Measurements from ENCODE around the gene CXXC4. TPM values are rescaled to one million over a fixed set of nuclear protein-coding genes. Genes with fewer than 3 reads are reported as not detected.

The CXXC4 gene
- 13.5 TPM for polyA plus RNA-seq (ENCODE audit: insufficient read length)
- long read RNA-seq, donor 1, partial matches to known transcripts, result 0 of 1 reads
- long read RNA-seq, donor 1, other reads (novel, unspliced or antisense), result 0 of 1 reads
- long read RNA-seq, donor 2, result 0 reads
- long read RNA-seq, donor 3, partial matches to known transcripts, result 0 of 1 reads
- long read RNA-seq, donor 3, other reads (novel, unspliced or antisense), result 0 of 1 reads
- long read RNA-seq, donor 4, result 0 reads
- long read RNA-seq, donor 5, result 0 reads
- long read RNA-seq, donor 6, partial matches to known transcripts, result 0 of 1 reads
- long read RNA-seq, donor 6, other reads (novel, unspliced or antisense), result 0 of 1 reads
- long read RNA-seq, donor 7, result 0 reads
- long read RNA-seq, donor 8, partial matches to known transcripts, result 0 of 1 reads
- long read RNA-seq, donor 8, other reads (novel, unspliced or antisense), result 0 of 1 reads

- DNase-seq, result peak; percentile 88
Measured at GRCh38 chr4:104494822-104495559, at the start of gene CXXC4. TSS of gene CXXC4 (minus strand) at chr4:104494894. CDS start at chr4:104491802, 3,092 bp downstream.

- DNase-seq, result no peak
Measured at GRCh38 chr4:104533156-104533555, 38.5 kb upstream of the CXXC4 start.

GRCh38 chr4:104532677-104533076 lies 38.0 kb upstream of the CXXC4 start:
- DNase-seq, result no peak

GRCh38 chr4:104531390-104531789 lies 36.7 kb upstream of the CXXC4 start:
- peak; percentile 3 for DNase-seq

DNA sequence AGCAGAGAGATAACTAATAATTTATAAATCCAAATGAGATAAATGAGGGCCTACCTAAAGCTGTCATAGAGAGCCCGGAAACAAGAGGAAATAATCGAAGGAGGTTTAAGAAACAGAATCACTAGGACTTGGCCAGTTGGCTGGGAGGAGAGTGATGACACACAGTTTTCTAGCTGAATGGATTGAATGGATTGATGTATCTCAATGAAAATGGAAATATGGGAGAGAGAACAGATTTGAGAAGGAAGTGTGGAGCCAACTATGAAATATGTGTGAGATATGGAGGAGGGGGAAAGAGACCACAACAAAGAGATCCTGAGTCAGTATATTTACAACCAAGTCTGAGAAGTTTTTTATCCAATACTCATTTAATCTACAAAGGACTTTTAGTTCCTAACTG lies 35.7 kb upstream of the CXXC4 start:
- no peak for DNase-seq

GRCh38 chr4:104524591-104524990 lies 29.9 kb upstream of the CXXC4 start:
- DNase-seq, result no peak

DNA sequence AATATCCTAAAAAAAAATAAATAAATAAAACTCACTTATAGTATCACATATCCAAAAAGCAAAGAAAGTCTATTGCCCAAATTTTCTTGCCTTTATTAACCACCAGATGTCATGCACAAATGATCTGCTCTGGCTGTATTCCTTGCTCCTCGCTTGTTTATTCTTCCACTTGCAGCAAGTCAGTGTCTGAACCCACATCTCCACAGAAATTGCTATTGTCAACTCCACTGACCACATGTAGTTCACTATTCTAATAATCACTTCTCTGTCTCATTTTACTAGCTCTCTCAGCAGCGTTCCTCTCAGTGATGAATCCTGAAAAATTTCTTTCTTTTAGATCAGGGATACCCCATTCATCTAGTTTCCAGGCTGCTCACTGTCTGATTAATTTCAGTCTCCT lies 29.3 kb upstream of the CXXC4 start:
- DNase-seq, result no peak

DNA sequence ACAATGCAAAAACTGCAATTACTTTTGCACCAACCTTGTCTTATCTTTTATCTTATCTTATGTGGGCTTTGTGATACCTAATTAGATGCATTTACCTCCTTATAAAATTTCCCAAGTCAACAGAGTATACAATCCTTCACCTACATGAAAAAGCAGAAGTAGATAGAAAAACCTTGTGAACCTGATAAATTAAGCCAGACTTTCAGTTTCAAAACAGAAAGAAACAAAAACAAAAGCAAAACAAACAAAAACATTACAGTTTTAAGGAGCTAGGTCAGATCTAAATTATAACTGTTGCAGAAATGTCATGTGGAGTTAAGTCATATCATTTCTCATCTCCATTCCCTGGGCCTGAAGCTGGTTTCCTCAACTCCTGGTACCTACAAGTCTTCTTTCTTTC lies 24.9 kb upstream of the CXXC4 start:
- DNase-seq, result no peak

- no peak for DNase-seq
Measured at GRCh38 chr4:104516884-104517283, 22.2 kb upstream of the CXXC4 start.

- DNase-seq, result no peak
Measured at GRCh38 chr4:104508224-104508623, 13.5 kb upstream of the CXXC4 start.

GRCh38 chr4:104507112-104507511 lies 12.4 kb upstream of the CXXC4 start:
- no peak for DNase-seq

DNA sequence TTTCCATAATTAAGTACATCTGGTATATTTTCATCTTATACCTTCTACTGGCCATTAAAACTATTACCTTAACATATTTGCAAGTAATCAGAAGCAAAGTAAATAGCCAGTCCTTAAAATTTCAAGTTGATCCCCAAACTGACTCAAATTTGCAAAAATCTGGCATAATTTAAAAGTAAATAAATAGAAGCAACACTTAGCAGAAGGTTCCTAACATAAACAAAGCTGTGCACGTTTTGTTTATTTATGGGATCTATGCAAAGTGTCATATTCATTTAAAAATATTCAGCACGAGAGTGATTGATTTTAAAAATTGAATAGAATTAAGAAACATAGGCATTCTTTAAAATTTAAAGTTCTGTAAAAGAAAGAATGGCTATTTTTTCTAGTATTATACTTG lies 9.8 kb upstream of the CXXC4 start:
- DNase-seq, result no peak

DNA sequence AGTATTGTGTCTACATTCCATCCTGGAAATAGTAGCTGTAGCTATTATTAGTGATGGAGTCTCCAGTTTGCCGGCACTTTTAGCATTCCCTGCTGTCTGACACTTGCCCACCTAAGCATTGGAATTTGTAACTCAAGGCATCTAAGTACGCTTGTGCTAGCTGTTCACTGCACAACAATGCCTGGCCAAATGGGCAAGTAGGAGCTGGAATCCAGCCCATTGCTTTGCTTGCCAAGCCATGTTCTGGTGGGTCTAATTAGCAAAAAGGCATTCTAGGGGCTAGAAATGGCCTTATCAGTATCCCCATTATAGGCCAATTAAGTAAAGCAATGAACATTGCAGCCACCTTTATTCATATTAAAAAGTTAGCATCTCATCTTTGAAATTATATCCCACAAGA lies 7.8 kb upstream of the CXXC4 start:
- no peak for DNase-seq

- DNase-seq, result no peak
Measured at GRCh38 chr4:104501290-104501689, 6.6 kb upstream of the CXXC4 start.

- DNase-seq, result no peak
Measured at GRCh38 chr4:104500442-104500841, 5.7 kb upstream of the CXXC4 start.

DNA sequence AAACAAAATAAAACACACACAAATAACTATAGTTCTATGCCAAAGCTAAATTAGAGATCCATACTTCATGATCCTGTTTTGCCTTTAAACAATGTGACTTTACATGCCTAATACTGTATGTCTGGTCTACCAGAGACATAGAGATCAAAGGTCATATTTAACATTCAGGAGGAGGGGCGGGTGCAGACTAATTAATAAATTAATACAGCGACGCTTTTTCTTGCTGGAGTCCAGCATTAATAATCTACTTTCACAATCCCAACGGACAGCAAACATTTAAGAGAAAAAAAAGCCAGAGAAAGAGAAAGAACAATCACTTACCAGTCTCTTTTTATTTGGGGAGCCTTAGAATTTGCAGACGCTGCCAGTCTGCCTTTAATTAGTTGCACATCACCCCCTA lies 509 bp downstream of the CXXC4 start:
- DNase-seq, result peak; percentile 18

DNA sequence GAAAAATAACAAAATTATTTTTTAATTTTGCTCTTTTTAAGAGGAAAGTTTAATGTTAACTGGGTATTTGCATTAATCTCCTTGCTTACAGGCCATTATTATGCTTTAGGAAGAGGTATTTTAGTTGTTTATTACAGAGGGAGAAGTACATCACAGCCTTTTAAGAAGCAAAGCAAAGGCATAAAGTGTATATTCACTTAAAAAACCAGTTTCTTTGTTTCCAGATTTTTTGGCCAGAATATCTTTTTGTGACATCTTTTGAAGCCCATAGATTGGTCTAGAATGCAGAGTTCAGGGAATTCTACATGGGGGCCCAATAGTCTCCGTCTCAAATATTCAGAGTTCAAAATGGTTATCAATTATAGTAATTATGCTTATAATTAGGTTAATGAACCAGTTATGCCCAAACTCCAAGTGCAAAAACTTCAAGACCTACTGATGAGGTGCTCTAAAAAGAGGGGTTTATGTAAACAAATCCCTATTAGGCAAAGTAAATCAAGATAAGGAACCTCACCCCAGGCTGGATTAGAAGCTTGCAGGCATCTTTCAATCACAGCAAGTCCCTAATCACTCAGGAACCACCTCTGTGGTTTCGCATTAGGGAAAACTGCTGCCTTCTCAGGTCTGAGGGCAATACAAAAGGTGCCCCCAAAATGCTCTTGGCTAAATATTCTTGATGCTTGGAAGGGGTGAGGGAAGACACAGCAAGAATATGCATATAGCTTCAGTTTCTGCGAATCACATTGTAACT lies 1.4 kb downstream of the CXXC4 start:
- no peak for DNase-seq

- DNase-seq, result peak; percentile 34
Measured at GRCh38 chr4:104492183-104492771, 2.4 kb downstream of the CXXC4 start.

- peak; percentile 40 for DNase-seq
Measured at GRCh38 chr4:104491481-104492182, 3.1 kb downstream of the CXXC4 start.

- DNase-seq, result peak; percentile 91
Measured at GRCh38 chr4:104490770-104491480, 3.8 kb downstream of the CXXC4 start.
